Immature natural killer cell (primary cell): ENCODE data around the gene MRPL32. TPM values are rescaled to one million over a fixed set of nuclear protein-coding genes. Genes with fewer than 3 reads are reported as not detected.
"Not testable (repeated sequence)": the region's sequence is repeated elsewhere in the genome, so short reads cannot be mapped to it uniquely, and the experiment has no call there.

Experiments
- DNase-seq, 3 donors: peaks; one replicate each; pipeline ENCODE4 v3.0.0; 2022; ENCODE audit warnings: mixed read lengths in 1 of 3
- H3K27ac Mint-ChIP-seq, 6 donors: one replicate each; pipeline ENCODE4 v1.8.0; 2020; ENCODE audit warnings: mixed read lengths in 6 of 6, mild to moderate bottlenecking in 5 of 6, inconsistent platforms in 4 of 6, moderate library complexity in 3 of 6
- H3K27me3 Mint-ChIP-seq, 3 donors: one replicate each; pipeline ENCODE4 v1.8.0; 2020 to 2021; ENCODE audit warnings: low read depth in 3 of 3, mild to moderate bottlenecking in 3 of 3, mixed read lengths in 3 of 3, moderate library complexity in 3 of 3, inconsistent platforms in 1 of 3
- H3K36me3 Mint-ChIP-seq, 3 donors: one replicate each; pipeline ENCODE4 v1.8.0; 2020; ENCODE audit warnings: mixed read lengths in 3 of 3, inconsistent platforms in 2 of 3, mild to moderate bottlenecking in 2 of 3
- H3K4me1 Mint-ChIP-seq, 2 donors: one replicate each; pipeline ENCODE4 v1.8.0; 2020; ENCODE audit warnings: inconsistent platforms in 2 of 2, mild to moderate bottlenecking in 2 of 2, mixed read lengths in 2 of 2, moderate library complexity in 1 of 2
- H3K4me3 Mint-ChIP-seq, 5 donors: one replicate each; pipeline ENCODE4 v1.8.0; 2020; ENCODE audit warnings: mild to moderate bottlenecking in 5 of 5, mixed read lengths in 5 of 5, inconsistent platforms in 3 of 5, moderate library complexity in 3 of 5
- H3K9me3 Mint-ChIP-seq, 6 donors: one replicate each; pipeline ENCODE4 v1.8.0; 2020; ENCODE audit warnings: mild to moderate bottlenecking in 6 of 6, mixed read lengths in 6 of 6, inconsistent platforms in 4 of 6, moderate library complexity in 3 of 6
- polyA plus RNA-seq, 3 donors: library from polyadenylated mRNA; unstranded; fragments of 300-500 nt; fragmentation: Illumina TruSeq; gene quantifications; one replicate each; pipeline ENCODE4 v1.2.3, GENCODE V29; 2021

The MRPL32 gene
- 10 to 100 TPM; 23.3 to 37.7 (median 24.1) TPM for polyA plus RNA-seq

- peak within 1 kb of the TSS; percentile 96 to 99 (median 97) for H3K27ac Mint-ChIP-seq
- peaks cover under 1 to 14% (median 1%) of the 10 kb centered on the region in 3 donors for H3K36me3 Mint-ChIP-seq
- H3K9me3 Mint-ChIP-seq: no peaks in the 10 kb centered on the region
- peaks cover 9 to 16% (median 10%) of the 10 kb centered on the region in 3 donors for H3K27me3 Mint-ChIP-seq
- peak within 1 kb of the TSS; percentile 98 to 100 (median 99) for H3K4me3 Mint-ChIP-seq
- H3K4me1 Mint-ChIP-seq: peaks cover 59 to 73% of the 10 kb centered on the region in 2 donors
- DNase-seq: peak; percentile 95 to 96 (median 95)
These were observed at the start of gene MRPL32, which contains the start of gene PSMA2 for GRCh38 chr7:42931834-42932651. Gene MRPL32 (plus strand): TSS chr7:42932376. CDS start chr7:42932387, 11 bp downstream. Gene PSMA2 (minus strand): TSS chr7:42932174. CDS start chr7:42932158, 16 bp downstream.

- no peaks in the 10 kb centered on the region for H3K9me3 Mint-ChIP-seq
- no peak overlapping the region for H3K27ac Mint-ChIP-seq
- H3K4me3 Mint-ChIP-seq: no peak overlapping the region
- H3K27me3 Mint-ChIP-seq: peaks cover 2 to 10% (median 5%) of the 10 kb centered on the region in 3 donors
- no peak for DNase-seq
- no peaks in the 10 kb centered on the region for H3K36me3 Mint-ChIP-seq
- H3K4me1 Mint-ChIP-seq: peaks cover 19 to 23% of the 10 kb centered on the region in 2 donors
These were observed 48.2 kb upstream of the MRPL32 start for GRCh38 chr7:42883950-42884349.

GRCh38 chr7:42885183-42885582 lies 47.0 kb upstream of the MRPL32 start:
- H3K36me3 Mint-ChIP-seq, DNase-seq, H3K9me3 Mint-ChIP-seq, H3K27ac Mint-ChIP-seq, H3K27me3 Mint-ChIP-seq, H3K4me3 Mint-ChIP-seq: not testable (repeated sequence)
- H3K4me1 Mint-ChIP-seq: peaks cover 23 to 28% of the 10 kb centered on the region in 2 donors

GRCh38 chr7:42886129-42886528 lies 46.0 kb upstream of the MRPL32 start:
- Mint-ChIP-seq H3K27ac (no peak overlapping the region), H3K27me3 (peaks cover 7 to 8% (median 8%) of the 10 kb centered on the region in 3 donors), H3K4me1 (peaks cover 23 to 28% of the 10 kb centered on the region in 2 donors), H3K36me3 (no peaks in the 10 kb centered on the region), H3K4me3 (no peak overlapping the region), H3K9me3 (no peaks in the 10 kb centered on the region)
- no peak for DNase-seq

GRCh38 chr7:42886893-42887505 lies 45.2 kb upstream of the MRPL32 start:
- no peak for DNase-seq
- H3K36me3 Mint-ChIP-seq: no peaks in the 10 kb centered on the region
- H3K9me3 Mint-ChIP-seq: no peaks in the 10 kb centered on the region
- peaks cover 23 to 28% of the 10 kb centered on the region in 2 donors for H3K4me1 Mint-ChIP-seq
- peaks cover 7 to 8% (median 8%) of the 10 kb centered on the region in 3 donors for H3K27me3 Mint-ChIP-seq
- peak overlapping the region; percentile 60 to 84 (median 80) for H3K4me3 Mint-ChIP-seq
- H3K27ac Mint-ChIP-seq: peak overlapping the region in 2 of 6 donors; percentile 5 to 58

- peaks cover 7 to 9% of the 10 kb centered on the region in 2 donors for H3K4me1 Mint-ChIP-seq
- H3K27ac Mint-ChIP-seq: no peak overlapping the region
- DNase-seq: no peak
- H3K9me3 Mint-ChIP-seq: peaks cover 0 to 9% (median 2%) of the 10 kb centered on the region in 6 donors
- H3K27me3 Mint-ChIP-seq: peaks cover 3 to 8% (median 3%) of the 10 kb centered on the region in 3 donors
- no peak overlapping the region for H3K4me3 Mint-ChIP-seq
- H3K36me3 Mint-ChIP-seq: peaks cover 10 to 12% (median 10%) of the 10 kb centered on the region in 3 donors
These were observed 38.6 kb upstream of the MRPL32 start for GRCh38 chr7:42893346-42894240.

- no peak overlapping the region for H3K4me3 Mint-ChIP-seq
- no peak overlapping the region for H3K27ac Mint-ChIP-seq
- peaks cover 0 to 3% (median 2%) of the 10 kb centered on the region in 3 donors for H3K27me3 Mint-ChIP-seq
These were observed 31.3 kb upstream of the MRPL32 start for GRCh38 chr7:42900842-42901241.

GRCh38 chr7:42902331-42902730 lies 29.8 kb upstream of the MRPL32 start:
- H3K4me3 Mint-ChIP-seq: no peak overlapping the region
- H3K27me3 Mint-ChIP-seq: peaks cover 0 to 3% (median 0%) of the 10 kb centered on the region in 3 donors
- H3K9me3 Mint-ChIP-seq: no peaks in the 10 kb centered on the region
- no peaks in the 10 kb centered on the region for H3K36me3 Mint-ChIP-seq
- H3K27ac Mint-ChIP-seq: no peak overlapping the region
- no peak for DNase-seq
- peaks cover 0 to 3% of the 10 kb centered on the region in 2 donors for H3K4me1 Mint-ChIP-seq

More at GRCh38 chr7:42900842-42901241, 31.3 kb upstream of the MRPL32 start:
- no peaks in the 10 kb centered on the region for H3K36me3 Mint-ChIP-seq
- H3K4me1 Mint-ChIP-seq: no peaks in the 10 kb centered on the region
- DNase-seq: no peak
- H3K9me3 Mint-ChIP-seq: peaks cover 0 to 2% (median 0%) of the 10 kb centered on the region in 6 donors

GRCh38 chr7:42906181-42906580 lies 26.0 kb upstream of the MRPL32 start:
- peaks cover 27 to 40% of the 10 kb centered on the region in 2 donors for H3K4me1 Mint-ChIP-seq
- H3K4me3 Mint-ChIP-seq: no peak overlapping the region
- no peaks in the 10 kb centered on the region for H3K36me3 Mint-ChIP-seq
- no peak overlapping the region for H3K27ac Mint-ChIP-seq
- H3K9me3 Mint-ChIP-seq: no peaks in the 10 kb centered on the region
- no peaks in the 10 kb centered on the region for H3K27me3 Mint-ChIP-seq
- DNase-seq: no peak

- peaks cover 33 to 48% of the 10 kb centered on the region in 2 donors for H3K4me1 Mint-ChIP-seq
- H3K27ac Mint-ChIP-seq: no peak overlapping the region
- H3K4me3 Mint-ChIP-seq: no peak overlapping the region
- H3K36me3 Mint-ChIP-seq: no peaks in the 10 kb centered on the region
- DNase-seq: no peak
- no peaks in the 10 kb centered on the region for H3K9me3 Mint-ChIP-seq
- peaks cover 0 to 5% (median 0%) of the 10 kb centered on the region in 3 donors for H3K27me3 Mint-ChIP-seq
These were observed 24.9 kb upstream of the MRPL32 start for GRCh38 chr7:42907316-42907715.

- DNase-seq: no peak
- H3K27me3 Mint-ChIP-seq: peaks cover 0 to 5% (median 0%) of the 10 kb centered on the region in 3 donors
- H3K9me3 Mint-ChIP-seq: no peaks in the 10 kb centered on the region
- peaks cover 36 to 51% of the 10 kb centered on the region in 2 donors for H3K4me1 Mint-ChIP-seq
- H3K36me3 Mint-ChIP-seq: peaks cover 0 to 4% (median 0%) of the 10 kb centered on the region in 3 donors
- H3K27ac Mint-ChIP-seq: peak overlapping the region in 4 of 6 donors; percentile 18 to 89 (median 62)
- peak overlapping the region in 4 of 5 donors; percentile 13 to 97 (median 94) for H3K4me3 Mint-ChIP-seq
These were observed 21.9 kb upstream of the MRPL32 start for GRCh38 chr7:42910306-42910705.

- Mint-ChIP-seq H3K9me3 (no peaks in the 10 kb centered on the region), H3K36me3 (peaks cover 0 to 12% (median 3%) of the 10 kb centered on the region in 3 donors), H3K27ac (peak within 1 kb of the TSS; percentile 84 to 96 (median 92)), H3K27me3 (peaks cover 0 to 5% (median 0%) of the 10 kb centered on the region in 3 donors), H3K4me1 (peaks cover 36 to 51% of the 10 kb centered on the region in 2 donors), H3K4me3 (peak within 1 kb of the TSS; percentile 93 to 99 (median 97))
- peak; percentile 94 to 95 (median 94) for DNase-seq
These were observed 20.4 kb upstream of the MRPL32 start, which contains the start of gene C7orf25 for GRCh38 chr7:42911454-42912447. Gene C7orf25 (minus strand): TSS chr7:42912070. CDS start chr7:42910900, 1,170 bp downstream.
